Sciatic nerve (tissue), 2 donors: ENCODE measurements around the gene VSTM2B. TPM values are rescaled to one million over a fixed set of nuclear protein-coding genes. Genes with fewer than 3 reads are reported as not detected.

Experiments used
- ATAC-seq: fragments of 200-7000 bp; cut with Tn5 transposase; one replicate; pipeline ENCODE4 v1.9.1; 2020; ENCODE audit warnings: mild to moderate bottlenecking, moderate library complexity
- DNase-seq: peaks from one replicate; pipeline ENCODE4 v3.0.0-alpha.2; 2020; ENCODE audit warnings: low spot score
- intact Hi-C: fragments of 100-400 bp; cut with DNase I; formaldehyde crosslinking; loops from one replicate; pipeline ENCODE4 v1.14.2; 2022
- total RNA-seq: library from RNA; stranded (reverse); fragmentation: NEBNext Ultra II Directional; extraction: Animal tissue kit (Norgen Biotek cat#: 25700); gene quantifications from one replicate; pipeline ENCODE4 v1.2.1, GENCODE V29; 2021
- donor health status: DM: no; HTN: no; CAD: no.
- donor health status: DM: no; HTN: no; CAD: no.

The VSTM2B gene
- total RNA-seq, 1 donor from 2014 or later: not detected

- intact Hi-C loops: no loop called here
- no peak for DNase-seq
- ATAC-seq: no peak
Observed at GRCh38 chr19:29510701-29511265, 15.0 kb upstream of the VSTM2B start.

- DNase-seq (no peak), ATAC-seq (no peak)
- intact Hi-C loops: no loop called here
Observed at GRCh38 chr19:29511768-29512167, 14.0 kb upstream of the VSTM2B start.

DNA sequence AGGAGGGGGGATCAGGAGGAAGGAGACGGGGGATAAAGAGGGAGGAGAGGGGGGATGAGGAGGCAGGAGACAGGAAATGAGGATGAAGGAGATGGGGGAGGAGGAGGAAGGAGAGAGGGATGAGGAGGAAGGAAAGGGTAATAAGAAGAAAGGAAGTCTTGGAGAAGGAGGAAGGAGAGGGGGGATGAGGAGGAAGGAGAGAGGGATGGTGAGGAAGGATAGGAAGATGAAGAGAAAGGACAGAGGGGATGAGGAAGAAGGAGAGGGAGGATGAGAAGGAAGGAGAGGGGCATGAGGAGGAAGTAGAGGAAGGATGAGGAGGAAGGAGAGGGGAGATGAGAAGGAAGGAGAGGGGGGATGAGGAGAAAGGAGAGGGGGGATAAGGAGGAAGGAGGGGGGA lies 13.0 kb upstream of the VSTM2B start:
- intact Hi-C loops: no loop called here
- DNase-seq (no peak), ATAC-seq (no peak)

DNA sequence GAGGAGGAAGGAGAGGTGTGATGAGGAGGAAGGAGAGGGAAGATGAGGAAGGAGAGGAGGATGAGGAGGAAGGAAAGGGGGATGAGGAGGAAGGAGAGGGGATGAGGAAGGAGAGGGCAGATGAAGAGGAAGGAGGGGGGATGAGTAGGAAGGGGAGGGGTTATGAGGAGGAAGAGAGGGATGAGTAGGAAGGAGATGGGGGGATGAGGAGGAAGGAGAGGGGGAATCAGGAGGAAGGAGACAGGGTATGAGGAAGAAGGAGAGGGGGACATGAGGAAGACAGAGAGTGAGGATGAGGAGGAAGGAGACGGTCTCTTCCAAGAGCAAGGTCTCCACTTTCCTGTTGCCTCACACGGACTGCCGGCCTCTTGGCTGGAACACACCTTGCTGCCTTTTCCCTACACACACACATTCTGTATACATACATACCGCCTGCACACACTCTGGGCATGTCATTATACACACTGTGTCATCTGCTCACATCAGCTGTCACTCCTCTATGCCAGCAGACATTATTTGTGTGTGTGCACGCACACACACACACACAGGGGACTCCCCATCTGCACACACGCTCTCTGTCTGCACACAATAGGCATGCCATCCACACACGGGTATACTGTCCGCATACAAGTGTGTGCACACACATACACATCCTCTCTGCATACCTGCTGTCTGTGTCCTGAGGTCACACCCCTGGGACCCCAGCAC lies 11.1 kb upstream of the VSTM2B start:
- DNase-seq (no peak), ATAC-seq (no peak)
- intact Hi-C loops: no loop called here

DNA sequence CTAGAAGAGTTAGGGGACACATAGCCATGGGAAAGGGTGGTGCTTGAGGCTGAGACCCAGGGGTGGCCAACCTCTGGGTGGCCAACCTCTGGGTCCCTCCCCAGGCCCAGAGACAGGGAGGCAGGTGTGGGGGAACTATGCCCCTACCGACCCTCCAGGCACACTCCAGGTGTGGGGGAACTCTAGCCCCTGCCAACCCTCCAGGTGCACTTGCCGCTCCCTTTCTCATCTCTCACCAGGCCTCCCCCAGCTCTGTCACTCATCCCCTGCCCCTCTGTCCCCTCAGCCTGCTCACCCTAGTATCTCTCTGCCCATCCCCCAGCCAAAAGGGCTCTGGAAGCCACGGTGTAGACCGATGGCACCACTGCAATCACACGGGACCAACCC lies 10.6 kb upstream of the VSTM2B start:
- intact Hi-C loops: no loop called here
- no peak for ATAC-seq
- DNase-seq: no peak

- no peak for ATAC-seq
- intact Hi-C loops: no loop called here
Observed at GRCh38 chr19:29515706-29516357, 10.0 kb upstream of the VSTM2B start.

DNA sequence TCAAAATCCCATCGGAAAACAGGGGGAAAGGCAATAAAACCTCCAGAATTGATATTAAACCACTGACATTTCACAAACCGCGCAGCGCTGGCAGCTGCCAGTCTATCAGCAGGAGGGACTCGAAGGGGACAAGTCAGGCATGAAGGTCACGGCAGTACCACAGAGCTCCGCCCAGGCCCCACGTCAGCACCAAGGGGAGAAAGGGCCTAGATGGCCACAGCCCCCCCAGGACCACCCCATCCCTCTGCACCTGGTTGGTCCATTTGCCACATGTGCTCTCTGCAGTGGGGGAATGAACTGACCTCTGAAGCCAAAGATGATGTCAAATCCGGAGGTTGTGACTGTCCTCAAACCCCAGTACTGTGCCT lies 9.5 kb upstream of the VSTM2B start:
- no peak for DNase-seq
- intact Hi-C loops: no loop called here
- no peak for ATAC-seq

More at GRCh38 chr19:29515706-29516357, 10.0 kb upstream of the VSTM2B start:
- DNase-seq: no peak

GRCh38 chr19:29516821-29517395 lies 8.9 kb upstream of the VSTM2B start:
- intact Hi-C loops: no loop called here
- DNase-seq: no peak
- no peak for ATAC-seq

GRCh38 chr19:29517412-29517811 lies 8.4 kb upstream of the VSTM2B start:
- DNase-seq (no peak), ATAC-seq (no peak)
- intact Hi-C loops: no loop called here

DNA sequence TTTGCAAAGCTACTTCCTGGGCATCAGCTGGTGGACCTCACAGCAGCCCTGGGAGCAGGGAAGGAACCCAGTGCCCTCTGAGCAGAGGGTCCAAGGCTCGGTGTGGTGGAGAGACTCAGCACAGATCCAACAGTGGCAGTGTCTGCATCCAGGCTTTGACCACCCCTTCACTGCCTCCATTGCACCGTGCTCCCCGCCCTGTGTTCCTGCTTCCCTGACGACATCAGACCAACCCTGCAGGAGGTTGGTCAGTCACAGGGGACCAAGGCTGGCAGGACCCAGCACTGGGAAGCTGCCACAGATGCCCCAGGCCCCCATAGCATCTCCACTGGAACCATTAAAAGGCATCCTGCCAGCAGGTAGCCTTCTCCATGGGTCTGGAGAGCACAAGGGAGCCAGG lies 7.8 kb upstream of the VSTM2B start:
- ATAC-seq (no peak), DNase-seq (no peak)
- intact Hi-C loops: no loop called here

GRCh38 chr19:29519146-29519545 lies 6.6 kb upstream of the VSTM2B start:
- intact Hi-C loops: no loop called here
- ATAC-seq (no peak), DNase-seq (no peak)

GRCh38 chr19:29519931-29520330 lies 5.9 kb upstream of the VSTM2B start:
- DNase-seq: no peak
- ATAC-seq: no peak
- intact Hi-C loops: no loop called here

- ATAC-seq: no peak
- intact Hi-C loops: no loop called here
- no peak for DNase-seq
Observed at GRCh38 chr19:29520390-29520789, 5.4 kb upstream of the VSTM2B start.

GRCh38 chr19:29521291-29522075 lies 4.3 kb upstream of the VSTM2B start:
- intact Hi-C loops: no loop called here
- DNase-seq: no peak
- no peak for ATAC-seq

DNA sequence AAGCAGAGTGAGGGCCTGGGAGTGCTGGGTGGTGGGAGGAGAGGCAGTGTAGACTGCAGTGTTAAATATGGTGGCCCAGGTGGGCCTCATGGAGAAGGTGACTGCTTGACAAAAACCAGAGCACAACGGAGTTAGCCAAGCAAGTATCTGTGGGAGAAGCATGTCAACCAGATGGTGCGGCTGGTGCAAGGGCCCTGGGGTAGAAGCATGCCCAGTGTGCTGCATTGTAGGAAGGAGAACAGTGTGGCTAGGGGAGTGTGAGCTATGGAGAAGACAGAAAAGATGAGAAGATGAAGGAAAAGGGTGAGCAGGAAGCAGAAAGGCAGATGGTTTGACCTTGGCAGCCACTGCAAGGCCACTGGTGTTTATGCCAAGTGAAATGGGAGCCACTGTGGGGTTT lies 2.2 kb upstream of the VSTM2B start:
- ATAC-seq (no peak), DNase-seq (no peak)
- intact Hi-C loops: no loop called here

GRCh38 chr19:29524201-29524911 lies 1.4 kb upstream of the VSTM2B start:
- intact Hi-C loops: no loop called here

DNA sequence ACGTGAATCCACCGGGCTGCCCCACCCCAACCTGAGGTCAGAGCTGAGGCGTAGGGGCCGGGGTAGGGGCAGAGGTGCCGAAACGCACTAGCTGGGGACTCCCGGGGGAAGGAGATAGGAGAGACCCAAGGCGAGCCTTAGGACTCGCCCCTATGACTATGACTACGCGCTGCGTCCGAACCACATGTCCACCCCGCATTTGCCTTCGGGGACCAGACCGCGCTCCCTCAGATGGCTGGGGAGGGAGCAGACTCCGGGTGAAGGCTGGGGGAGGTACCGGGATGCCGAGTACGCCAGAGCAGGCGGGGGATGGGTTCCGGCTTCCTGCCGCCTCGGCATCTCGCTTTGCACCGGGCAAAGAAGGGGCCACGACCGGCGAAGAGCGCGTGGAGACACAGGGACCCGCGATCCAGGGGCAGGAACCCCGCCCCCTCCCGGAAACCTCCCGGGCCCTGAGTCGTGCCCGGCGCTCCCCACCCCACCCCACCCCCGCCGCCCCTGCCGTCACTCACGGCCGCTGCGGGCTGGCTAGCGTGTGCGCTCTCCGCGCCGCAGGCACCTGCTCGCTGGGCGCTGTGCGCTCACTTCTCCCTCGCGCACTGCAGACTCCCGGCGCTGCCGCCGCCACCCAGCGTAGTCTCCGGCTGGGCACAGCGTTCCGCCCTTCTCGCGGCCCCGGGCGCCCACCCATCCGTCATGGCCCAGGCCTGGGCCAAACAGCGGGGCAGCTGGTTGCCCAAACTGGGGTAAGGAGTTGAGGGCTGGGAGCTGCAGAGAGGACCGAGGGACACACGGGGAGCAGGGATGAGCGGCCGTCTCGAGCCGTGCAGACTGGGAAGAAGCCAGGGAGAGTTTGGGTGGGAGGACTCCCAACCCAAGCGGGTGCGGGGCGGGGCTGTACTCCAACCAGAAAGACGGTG lies 622 bp upstream of the VSTM2B start:
- no peak for DNase-seq
- no peak for ATAC-seq
- intact Hi-C loops: no loop called here

More at GRCh38 chr19:29524201-29524911, 1.4 kb upstream of the VSTM2B start:
- ATAC-seq: no peak
- DNase-seq: no peak
